ENCODE data around the gene DLL1.

DNA sequence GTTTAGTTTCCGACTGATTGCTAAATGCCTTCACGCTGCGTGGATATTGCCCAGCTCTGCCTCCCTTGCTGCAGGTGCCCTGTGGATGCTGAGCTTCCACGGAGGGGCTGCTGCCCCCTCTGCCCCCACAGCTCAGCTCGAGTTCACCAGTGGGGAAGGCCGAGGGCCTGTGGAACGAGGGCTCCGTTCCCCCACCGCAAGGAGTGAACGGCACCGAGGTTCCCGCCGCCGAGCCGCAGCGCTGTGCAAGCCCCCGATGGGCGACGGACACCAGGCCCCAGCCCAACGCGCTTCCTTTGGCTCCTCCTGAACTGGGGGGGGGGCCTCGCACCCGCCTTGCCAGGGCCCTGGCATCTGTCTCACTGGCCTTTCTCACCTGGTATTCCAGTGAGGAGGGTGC lies 17.7 kb downstream of the DLL1 start:
- TF ChIP-seq CEBPB (IDR thresholded peaks at IDR 0.05) (no peak), RAD21 (conservative IDR thresholded peaks at IDR 0.05 in 1 of 2, IDR thresholded peaks at IDR 0.05 in 1 of 2) (no peak), POLR2A (IDR thresholded peaks at IDR 0.05; ENCODE audit: low read length) (no peak), POLR2AphosphoS2 (conservative IDR thresholded peaks at IDR 0.05; ENCODE audit: low read length) (no peak)
- TF ChIP-seq, protein P1, sequence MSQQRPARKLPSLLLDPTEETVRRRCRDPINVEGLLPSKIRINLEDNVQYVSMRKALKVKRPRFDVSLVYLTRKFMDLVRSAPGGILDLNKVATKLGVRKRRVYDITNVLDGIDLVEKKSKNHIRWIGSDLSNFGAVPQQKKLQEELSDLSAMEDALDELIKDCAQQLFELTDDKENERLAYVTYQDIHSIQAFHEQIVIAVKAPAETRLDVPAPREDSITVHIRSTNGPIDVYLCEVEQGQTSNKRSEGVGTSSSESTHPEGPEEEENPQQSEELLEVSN (IDR thresholded peaks at IDR 0.05; ENCODE audit: borderline replicate concordance, low read depth) = no peak
